Activated CD4-positive, alpha-beta T cell treated with anti-CD3 and anti-CD28 coated beads, Interleukin-2, amount 10 ng/mL, durations not matched to agents 7 days and 5 days (primary cell): Measurements from ENCODE around the gene PTH1R. TPM values are rescaled to one million over a fixed set of nuclear protein-coding genes. Genes with fewer than 3 reads are reported as not detected.

ENCODE experiments used
- CTCF ChIA-PET: fragments of 350-600 bp; sonication (Branson Sonifier 250); formaldehyde crosslinking; loops from one replicate; lab custom pipeline; 2021; ENCODE audit warnings: antibody characterized with exemption; lab: Charles Lee
- POLR2A ChIA-PET: fragments of 350-600 bp; sonication (Branson Sonifier 250); formaldehyde crosslinking; loops from one replicate; lab custom pipeline; 2021; ENCODE audit warnings: antibody characterized with exemption; lab: Charles Lee
- DNase-seq: peaks from one replicate; pipeline ENCODE4 v3.0.0-alpha.2; 2020
- H3K27ac Mint-ChIP-seq: one replicate; pipeline ENCODE4 v1.8.0; 2021; ENCODE audit warnings: mild to moderate bottlenecking, moderate library complexity, mixed read lengths
- H3K27me3 Mint-ChIP-seq: one replicate; pipeline ENCODE4 v1.8.0; 2021; ENCODE audit warnings: mixed read lengths
- H3K36me3 Mint-ChIP-seq: one replicate; pipeline ENCODE4 v1.8.0; 2021; ENCODE audit warnings: low read depth, mixed read lengths
- H3K4me1 Mint-ChIP-seq: one replicate; pipeline ENCODE4 v1.8.0; 2021; ENCODE audit warnings: mixed read lengths
- H3K4me3 Mint-ChIP-seq: one replicate; pipeline ENCODE4 v1.8.0; 2021; ENCODE audit warnings: mild to moderate bottlenecking, moderate library complexity, mixed read lengths
- H3K9me3 Mint-ChIP-seq: one replicate; pipeline ENCODE4 v1.8.0; 2021; ENCODE audit warnings: mixed read lengths
- total RNA-seq, 2 experiments: library from RNA; stranded (reverse); gene quantifications; one replicate each; pipeline ENCODE4 v1.2.3, GENCODE V29; 2021

PTH1R gene
- total RNA-seq, 2 experiments from 2014 or later: not detected

GRCh38 chr3:46921041-46921440, 43.5 kb downstream of the PTH1R start:
- Mint-ChIP-seq H3K27me3 (no peaks in the 10 kb centered on the region), H3K27ac (no peak overlapping the region), H3K4me1 (peaks cover 16% of the 10 kb centered on the region), H3K9me3 (no peaks in the 10 kb centered on the region), H3K4me3 (no peak overlapping the region), H3K36me3 (peaks cover 78% of the 10 kb centered on the region)
- ChIA-PET CTCF (interaction anchor here (0.5 to 2.8 kb wide), 3 partner anchors 26 to 1261 kb away, joined by 3 to 10 read pairs (median 5); no protein-coding TSS in a partner anchor), POLR2A (no interaction called here)
- DNase-seq: no peak

GRCh38 chr3:46921871-46922271, 44.4 kb downstream of the PTH1R start:
- Mint-ChIP-seq H3K27me3 (no peaks in the 10 kb centered on the region), H3K27ac (no peak overlapping the region), H3K9me3 (no peaks in the 10 kb centered on the region), H3K4me1 (peaks cover 24% of the 10 kb centered on the region), H3K4me3 (no peak overlapping the region), H3K36me3 (peaks cover 71% of the 10 kb centered on the region)
- CTCF ChIA-PET: interaction anchor here (0.6 to 1.7 kb wide), 3 partner anchors 9 to 83 kb away, joined by 3 to 6 read pairs (median 3); no protein-coding TSS in a partner anchor
- POLR2A ChIA-PET: no interaction called here
- DNase-seq: no peak

- Mint-ChIP-seq H3K36me3 (peaks cover 71% of the 10 kb centered on the region), H3K27ac (no peak overlapping the region), H3K4me1 (peaks cover 30% of the 10 kb centered on the region), H3K27me3 (no peaks in the 10 kb centered on the region), H3K9me3 (no peaks in the 10 kb centered on the region), H3K4me3 (no peak overlapping the region)
- DNase-seq: no peak
- ChIA-PET POLR2A (no interaction called here), CTCF (interaction anchor here (1.3 to 2.0 kb wide), 7 partner anchors 10 to 411 kb away, joined by 3 to 8 read pairs (median 6); no protein-coding TSS in a partner anchor)
Observed at GRCh38 chr3:46922426-46922825, 44.9 kb downstream of the PTH1R start.

GRCh38 chr3:46922871-46923558, 45.5 kb downstream of the PTH1R start:
- H3K4me1 Mint-ChIP-seq: peaks cover 35% of the 10 kb centered on the region
- H3K27ac Mint-ChIP-seq: no peak overlapping the region
- ChIA-PET CTCF (interaction anchor here (1.3 to 2.0 kb wide), 11 partner anchors 10 to 410 kb away, joined by 3 to 8 read pairs (median 6); no protein-coding TSS in a partner anchor), POLR2A (no interaction called here)
- H3K36me3 Mint-ChIP-seq: peaks cover 69% of the 10 kb centered on the region
- H3K27me3 Mint-ChIP-seq: no peaks in the 10 kb centered on the region
- DNase-seq: no peak
- H3K4me3 Mint-ChIP-seq: no peak overlapping the region
- no peaks in the 10 kb centered on the region for H3K9me3 Mint-ChIP-seq

- Mint-ChIP-seq H3K27ac (no peak overlapping the region), H3K4me3 (no peak overlapping the region), H3K4me1 (peaks cover 42% of the 10 kb centered on the region), H3K27me3 (no peaks in the 10 kb centered on the region), H3K36me3 (peaks cover 68% of the 10 kb centered on the region), H3K9me3 (peaks cover 7% of the 10 kb centered on the region)
- POLR2A ChIA-PET: no interaction called here
- peak; percentile 54 for DNase-seq
- CTCF ChIA-PET: interaction anchor here (1.3 to 2.0 kb wide), 11 partner anchors 9 to 410 kb away, joined by 3 to 8 read pairs (median 6); no protein-coding TSS in a partner anchor
Observed at GRCh38 chr3:46923559-46924350, 46.2 kb downstream of the PTH1R start.

GRCh38 chr3:46924921-46925584, 47.5 kb downstream of the PTH1R start:
- no peaks in the 10 kb centered on the region for H3K27me3 Mint-ChIP-seq
- CTCF ChIA-PET: interaction anchor here (0.7 to 2.0 kb wide), 2 partner anchors 15 to 24 kb away, joined by 3 to 5 read pairs; no protein-coding TSS in a partner anchor
- POLR2A ChIA-PET: no interaction called here
- no peak for DNase-seq
- H3K9me3 Mint-ChIP-seq: peaks cover 12% of the 10 kb centered on the region
- H3K4me1 Mint-ChIP-seq: peaks cover 51% of the 10 kb centered on the region
- no peak overlapping the region for H3K4me3 Mint-ChIP-seq
- peak overlapping the region; percentile 20 for H3K27ac Mint-ChIP-seq
- H3K36me3 Mint-ChIP-seq: peaks cover 69% of the 10 kb centered on the region

GRCh38 chr3:46925585-46925934, 48.0 kb downstream of the PTH1R start:
- DNase-seq: no peak
- POLR2A ChIA-PET: no interaction called here
- no peaks in the 10 kb centered on the region for H3K27me3 Mint-ChIP-seq
- CTCF ChIA-PET: interaction anchor here (0.7 to 1.6 kb wide), 2 partner anchors 10 to 14 kb away, joined by 3 to 6 read pairs; no protein-coding TSS in a partner anchor
- H3K4me3 Mint-ChIP-seq: no peak overlapping the region
- H3K9me3 Mint-ChIP-seq: peaks cover 12% of the 10 kb centered on the region
- peaks cover 54% of the 10 kb centered on the region for H3K4me1 Mint-ChIP-seq
- peak overlapping the region; percentile 84 for H3K27ac Mint-ChIP-seq
- peaks cover 70% of the 10 kb centered on the region for H3K36me3 Mint-ChIP-seq

- Mint-ChIP-seq H3K9me3 (peaks cover 12% of the 10 kb centered on the region), H3K4me3 (no peak overlapping the region), H3K27ac (peak overlapping the region; percentile 84), H3K36me3 (peaks cover 70% of the 10 kb centered on the region), H3K27me3 (no peaks in the 10 kb centered on the region), H3K4me1 (peaks cover 59% of the 10 kb centered on the region)
- no peak for DNase-seq
- ChIA-PET CTCF (interaction anchor here (1.6 to 3.5 kb wide), 2 partner anchors 10 to 22 kb away, joined by 6 to 11 read pairs; no protein-coding TSS in a partner anchor), POLR2A (no interaction called here)
Observed at GRCh38 chr3:46926039-46926438, 48.5 kb downstream of the PTH1R start.

GRCh38 chr3:46926447-46926846, 48.9 kb downstream of the PTH1R start:
- Mint-ChIP-seq H3K9me3 (peaks cover 12% of the 10 kb centered on the region), H3K36me3 (peaks cover 69% of the 10 kb centered on the region)
- CTCF ChIA-PET: interaction anchor here (1.6 to 3.5 kb wide), 2 partner anchors 9 to 21 kb away, joined by 6 to 11 read pairs; no protein-coding TSS in a partner anchor

GRCh38 chr3:46926871-46927717, 49.6 kb downstream of the PTH1R start:
- H3K27ac Mint-ChIP-seq: peak overlapping the region; percentile 84
- peaks cover 70% of the 10 kb centered on the region for H3K4me1 Mint-ChIP-seq
- H3K27me3 Mint-ChIP-seq: no peaks in the 10 kb centered on the region
- POLR2A ChIA-PET: no interaction called here
- CTCF ChIA-PET: interaction anchor here (1.0 to 3.5 kb wide), 5 partner anchors 8 to 76 kb away, joined by 3 to 11 read pairs (median 4); no protein-coding TSS in a partner anchor
- DNase-seq: peak; percentile 29
- peaks cover 12% of the 10 kb centered on the region for H3K9me3 Mint-ChIP-seq
- peaks cover 65% of the 10 kb centered on the region for H3K36me3 Mint-ChIP-seq
- peak overlapping the region; percentile 6 for H3K4me3 Mint-ChIP-seq

More at GRCh38 chr3:46926447-46926846, 48.9 kb downstream of the PTH1R start:
- DNase-seq: no peak
- H3K27ac Mint-ChIP-seq: peak overlapping the region; percentile 84
- peaks cover 63% of the 10 kb centered on the region for H3K4me1 Mint-ChIP-seq
- POLR2A ChIA-PET: no interaction called here
- H3K27me3 Mint-ChIP-seq: no peaks in the 10 kb centered on the region
- H3K4me3 Mint-ChIP-seq: peak overlapping the region; percentile 34

- no peak overlapping the region for H3K4me3 Mint-ChIP-seq
- H3K27me3 Mint-ChIP-seq: no peaks in the 10 kb centered on the region
- peaks cover 76% of the 10 kb centered on the region for H3K4me1 Mint-ChIP-seq
- peaks cover 59% of the 10 kb centered on the region for H3K36me3 Mint-ChIP-seq
- H3K9me3 Mint-ChIP-seq: peaks cover 12% of the 10 kb centered on the region
- DNase-seq: no peak
- CTCF ChIA-PET: interaction anchor here (1.0 to 3.5 kb wide), 5 partner anchors 20 to 76 kb away, joined by 3 to 11 read pairs (median 3); no protein-coding TSS in a partner anchor
- POLR2A ChIA-PET: interaction anchor here (0.7 kb wide), 1 partner anchor 399 kb away, joined by 3 read pairs; no protein-coding TSS in a partner anchor
- peak overlapping the region; percentile 84 for H3K27ac Mint-ChIP-seq
Observed at GRCh38 chr3:46927718-46928073, 50.2 kb downstream of the PTH1R start.
